ENCODE results near the gene MTM1.

DNA sequence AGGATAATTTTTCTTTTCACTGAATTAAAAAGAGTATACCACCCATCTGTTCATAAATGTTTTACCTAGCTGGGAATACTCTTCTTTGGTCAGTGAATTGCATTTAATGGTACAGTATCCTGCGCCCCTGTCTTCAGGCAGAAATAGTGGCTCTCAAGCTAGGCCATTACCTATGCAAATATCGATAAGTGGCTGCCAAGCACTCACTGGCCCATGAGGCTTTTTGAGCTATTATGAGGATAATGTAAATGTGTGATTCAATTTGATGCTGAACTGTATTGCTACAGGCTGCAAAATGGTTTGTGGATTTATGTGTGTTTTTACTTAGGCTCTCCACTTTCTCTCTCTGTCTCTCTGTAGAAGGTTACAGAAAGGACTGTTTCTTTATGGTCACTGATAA, 94.7 kb downstream of the MTM1 start:
- TF ChIP-seq, protein P1, sequence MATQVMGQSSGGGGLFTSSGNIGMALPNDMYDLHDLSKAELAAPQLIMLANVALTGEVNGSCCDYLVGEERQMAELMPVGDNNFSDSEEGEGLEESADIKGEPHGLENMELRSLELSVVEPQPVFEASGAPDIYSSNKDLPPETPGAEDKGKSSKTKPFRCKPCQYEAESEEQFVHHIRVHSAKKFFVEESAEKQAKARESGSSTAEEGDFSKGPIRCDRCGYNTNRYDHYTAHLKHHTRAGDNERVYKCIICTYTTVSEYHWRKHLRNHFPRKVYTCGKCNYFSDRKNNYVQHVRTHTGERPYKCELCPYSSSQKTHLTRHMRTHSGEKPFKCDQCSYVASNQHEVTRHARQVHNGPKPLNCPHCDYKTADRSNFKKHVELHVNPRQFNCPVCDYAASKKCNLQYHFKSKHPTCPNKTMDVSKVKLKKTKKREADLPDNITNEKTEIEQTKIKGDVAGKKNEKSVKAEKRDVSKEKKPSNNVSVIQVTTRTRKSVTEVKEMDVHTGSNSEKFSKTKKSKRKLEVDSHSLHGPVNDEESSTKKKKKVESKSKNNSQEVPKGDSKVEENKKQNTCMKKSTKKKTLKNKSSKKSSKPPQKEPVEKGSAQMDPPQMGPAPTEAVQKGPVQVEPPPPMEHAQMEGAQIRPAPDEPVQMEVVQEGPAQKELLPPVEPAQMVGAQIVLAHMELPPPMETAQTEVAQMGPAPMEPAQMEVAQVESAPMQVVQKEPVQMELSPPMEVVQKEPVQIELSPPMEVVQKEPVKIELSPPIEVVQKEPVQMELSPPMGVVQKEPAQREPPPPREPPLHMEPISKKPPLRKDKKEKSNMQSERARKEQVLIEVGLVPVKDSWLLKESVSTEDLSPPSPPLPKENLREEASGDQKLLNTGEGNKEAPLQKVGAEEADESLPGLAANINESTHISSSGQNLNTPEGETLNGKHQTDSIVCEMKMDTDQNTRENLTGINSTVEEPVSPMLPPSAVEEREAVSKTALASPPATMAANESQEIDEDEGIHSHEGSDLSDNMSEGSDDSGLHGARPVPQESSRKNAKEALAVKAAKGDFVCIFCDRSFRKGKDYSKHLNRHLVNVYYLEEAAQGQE (IDR thresholded peaks at IDR 0.05; ENCODE audit: borderline replicate concordance) = no peak
- TF ChIP-seq, protein P2, sequence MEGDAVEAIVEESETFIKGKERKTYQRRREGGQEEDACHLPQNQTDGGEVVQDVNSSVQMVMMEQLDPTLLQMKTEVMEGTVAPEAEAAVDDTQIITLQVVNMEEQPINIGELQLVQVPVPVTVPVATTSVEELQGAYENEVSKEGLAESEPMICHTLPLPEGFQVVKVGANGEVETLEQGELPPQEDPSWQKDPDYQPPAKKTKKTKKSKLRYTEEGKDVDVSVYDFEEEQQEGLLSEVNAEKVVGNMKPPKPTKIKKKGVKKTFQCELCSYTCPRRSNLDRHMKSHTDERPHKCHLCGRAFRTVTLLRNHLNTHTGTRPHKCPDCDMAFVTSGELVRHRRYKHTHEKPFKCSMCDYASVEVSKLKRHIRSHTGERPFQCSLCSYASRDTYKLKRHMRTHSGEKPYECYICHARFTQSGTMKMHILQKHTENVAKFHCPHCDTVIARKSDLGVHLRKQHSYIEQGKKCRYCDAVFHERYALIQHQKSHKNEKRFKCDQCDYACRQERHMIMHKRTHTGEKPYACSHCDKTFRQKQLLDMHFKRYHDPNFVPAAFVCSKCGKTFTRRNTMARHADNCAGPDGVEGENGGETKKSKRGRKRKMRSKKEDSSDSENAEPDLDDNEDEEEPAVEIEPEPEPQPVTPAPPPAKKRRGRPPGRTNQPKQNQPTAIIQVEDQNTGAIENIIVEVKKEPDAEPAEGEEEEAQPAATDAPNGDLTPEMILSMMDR (IDR thresholded peaks at IDR 0.05; ENCODE audit: poor library complexity, severe bottlenecking) = no peak
- TF ChIP-seq RAD21 (conservative IDR thresholded peaks at IDR 0.05) = no peak

Measured in neural cell (in vitro differentiated cells).